Measurements from ENCODE around the gene FMNL2. TPM values are rescaled to one million over a fixed set of nuclear protein-coding genes. Genes with fewer than 3 reads are reported as not detected.

FMNL2 gene
- total and polyA plus RNA-seq, 11 donors, result 4.7 to 19.4 (median 5.5) TPM

GRCh38 chr2:152562198-152562884, 227.4 kb downstream of the FMNL2 start:
- no peak for DNase-seq
- no peak overlapping the region for H3K4me3 ChIP-seq
- H3K27ac ChIP-seq, result no peak overlapping the region
- WGBS, 4 donors, result 93 to 98% (median 97%) methylated on average over 2 of the region's 2 CpGs
- intact Hi-C loops (cut with DNase I), result loop anchor here in 1 of 10 donors (10.0 kb wide), 1 partner anchor 228 kb away; the partner anchor contains the start of gene FMNL2
- no peaks in the 10 kb centered on the region for H3K27me3 ChIP-seq
- no peaks in the 10 kb centered on the region for H3K9me3 ChIP-seq
- no peak for ATAC-seq
- peaks cover 0 to 16% (median 0%) of the 10 kb centered on the region in 9 donors for H3K36me3 ChIP-seq
- TF ChIP-seq CTCF (IDR thresholded peaks at IDR 0.05), result no peak
- TF ChIP-seq POLR2A (IDR thresholded peaks at IDR 0.05), result no peak
- H3K4me1 ChIP-seq, result peaks cover 0 to 5% (median 0%) of the 10 kb centered on the region in 12 donors

- intact Hi-C loops (cut with DNase I), result loop anchor here in 1 of 10 donors (10.0 kb wide), 1 partner anchor 229 kb away; the partner anchor contains the start of gene FMNL2
- no peak overlapping the region for H3K27ac ChIP-seq
- WGBS, 4 donors, result 68 to 82% (median 70%) methylated on average over 5 of the region's 5 CpGs
- H3K9me3 ChIP-seq, result no peaks in the 10 kb centered on the region
- H3K4me3 ChIP-seq, result no peak overlapping the region
- ATAC-seq (no peak), DNase-seq (no peak)
- H3K4me1 ChIP-seq, result peaks cover 0 to 4% (median 0%) of the 10 kb centered on the region in 12 donors
- peaks cover 0 to 15% (median 0%) of the 10 kb centered on the region in 9 donors for H3K36me3 ChIP-seq
- H3K27me3 ChIP-seq, result no peaks in the 10 kb centered on the region
- TF ChIP-seq POLR2A (IDR thresholded peaks at IDR 0.05) (no peak), CTCF (IDR thresholded peaks at IDR 0.05) (no peak)
These were observed 228.8 kb downstream of the FMNL2 start for GRCh38 chr2:152563764-152564163.

- WGBS, 4 donors, result 66 to 71% (median 67%) methylated on average over 4 of the region's 4 CpGs
- peak in 3 of 4 donors; percentile 49 to 80 (median 55) for ATAC-seq
- intact Hi-C loops (cut with DNase I), result loop anchor here in 2 of 10 donors (5.0 to 10.0 kb wide), 2 partner anchors 67 to 230 kb away; partner anchors contain the start of gene FMNL2 (in 1 of the 2)
These were observed 230.0 kb downstream of the FMNL2 start for GRCh38 chr2:152564754-152565551.

More at GRCh38 chr2:152564754-152565551, 230.0 kb downstream of the FMNL2 start:
- no peak for DNase-seq
- no peak overlapping the region for H3K27ac ChIP-seq
- H3K27me3 ChIP-seq, result no peaks in the 10 kb centered on the region
- TF ChIP-seq CTCF (IDR thresholded peaks at IDR 0.05) (no peak), POLR2A (IDR thresholded peaks at IDR 0.05) (no peak)
- peaks cover 0 to 4% (median 0%) of the 10 kb centered on the region in 12 donors for H3K4me1 ChIP-seq
- peaks cover 0 to 12% (median 0%) of the 10 kb centered on the region in 9 donors for H3K36me3 ChIP-seq
- no peak overlapping the region for H3K4me3 ChIP-seq
- H3K9me3 ChIP-seq, result no peaks in the 10 kb centered on the region

Measured in heart left ventricle (tissue), 16 donors.